Kidney (tissue), 14 donors: ENCODE measurements around the gene PDE6D. TPM values are rescaled to one million over a fixed set of nuclear protein-coding genes. Genes with fewer than 3 reads are reported as not detected.
A peak's percentile ranks its signal among the peaks of the same experiment; 100 is the strongest.
"Not testable (repeated sequence)": the region's sequence is repeated elsewhere in the genome, so short reads cannot be mapped to it uniquely, and the experiment has no call there.

Experiments used
- DNase-seq, 5 donors: peaks; one replicate each; pipeline ENCODE4 v3.0.0-alpha.2; 2013 to 2020
- FAIRE-seq: peaks from 2 replicates; lab custom pipeline; 2012; peaks lifted over from hg19 to GRCh38; lab: Jason Lieb, UNC
- H3K27ac ChIP-seq, 2 donors: one replicate each; pipeline ENCODE4 v1.7.0; 2013; ENCODE audit warnings: low read depth in 2 of 2, low read length in 2 of 2, inconsistent platforms in 1 of 2
- H3K27me3 ChIP-seq: one replicate; pipeline ENCODE4 v1.7.1; 2013; ENCODE audit warnings: low read length, inconsistent platforms; ENCODE audit not compliant: control insufficient read depth, insufficient read depth
- H3K36me3 ChIP-seq, 3 donors: one replicate each; pipeline versions ENCODE4 v1.7.0 to v1.7.1; 2013; ENCODE audit warnings: low read length in 3 of 3, control low read depth in 1 of 3, inconsistent platforms in 1 of 3; ENCODE audit not compliant: insufficient read depth in 3 of 3, control insufficient read depth in 2 of 3
- H3K4me1 ChIP-seq, 3 donors: one replicate each; pipeline versions ENCODE4 v1.7.0 to v1.7.1; 2013; ENCODE audit warnings: low read length in 3 of 3, inconsistent platforms in 1 of 3, low read depth in 1 of 3; ENCODE audit not compliant: control insufficient read depth in 2 of 3, insufficient read depth in 2 of 3
- H3K4me3 ChIP-seq, 3 donors: one replicate each; pipeline versions ENCODE4 v1.7.0 to v1.8.1; 2013; ENCODE audit warnings: low read length in 3 of 3, control low read depth in 1 of 3, inconsistent platforms in 1 of 3
- H3K9ac ChIP-seq, 3 donors: one replicate each; pipeline versions ENCODE4 v1.7.0 to v1.7.1; 2013; ENCODE audit warnings: low read length in 3 of 3, control low read depth in 1 of 3, inconsistent platforms in 1 of 3
- H3K9me3 ChIP-seq, 3 donors: one replicate each; pipeline versions ENCODE4 v1.7.0 to v1.7.1; 2013; ENCODE audit warnings: low read length in 3 of 3, control low read depth in 1 of 3, inconsistent platforms in 1 of 3; ENCODE audit not compliant: control insufficient read depth in 2 of 3, insufficient read depth in 1 of 3
- intact Hi-C: fragments of 100-400 bp; cut with DNase I; formaldehyde crosslinking; loops from one replicate; pipeline ENCODE4 v1.11.1; 2022
- polyA plus RNA-seq: library from polyadenylated mRNA; stranded (reverse); fragments of 350-450 nt; fragmentation: Illumina TruSeq; extraction: RNeasy Lipid Tissue Mini Kit (QIAGEN cat#74804); gene quantifications from one replicate; pipeline ENCODE4 v1.2.3, GENCODE V29; 2014; ENCODE audit warnings: low read depth, low replicate concordance; ENCODE audit not compliant: insufficient read depth
- total RNA-seq: library from RNA; stranded (reverse); fragmentation: NEBNext Ultra II Directional; extraction: Animal tissue kit (Norgen Biotek cat#: 25700); gene quantifications from one replicate; pipeline ENCODE4 v1.2.1, GENCODE V29; 2021
- TF ChIP-seq, protein P1 (sequence below): IDR thresholded peaks from 3 replicates; pipeline ENCODE4 v1.5.1; 2012; ENCODE audit warnings: mild to moderate bottlenecking, moderate library complexity, borderline replicate concordance; ENCODE audit not compliant: insufficient read depth; ENCODE audit errors: extremely low read depth
- donor health status: control.
- donor health status: control.
- donor health status: control.
- donor health status: control.
- donor health status: control.
- donor health status: DM: yes; HTN: yes; CAD: no.
- donor health status: Normal renal cell carcinoma (clear cell type).

PDE6D gene
- total and polyA plus RNA-seq, 2 donors from 2014 or later, result 21.7 to 28.2 TPM

DNA sequence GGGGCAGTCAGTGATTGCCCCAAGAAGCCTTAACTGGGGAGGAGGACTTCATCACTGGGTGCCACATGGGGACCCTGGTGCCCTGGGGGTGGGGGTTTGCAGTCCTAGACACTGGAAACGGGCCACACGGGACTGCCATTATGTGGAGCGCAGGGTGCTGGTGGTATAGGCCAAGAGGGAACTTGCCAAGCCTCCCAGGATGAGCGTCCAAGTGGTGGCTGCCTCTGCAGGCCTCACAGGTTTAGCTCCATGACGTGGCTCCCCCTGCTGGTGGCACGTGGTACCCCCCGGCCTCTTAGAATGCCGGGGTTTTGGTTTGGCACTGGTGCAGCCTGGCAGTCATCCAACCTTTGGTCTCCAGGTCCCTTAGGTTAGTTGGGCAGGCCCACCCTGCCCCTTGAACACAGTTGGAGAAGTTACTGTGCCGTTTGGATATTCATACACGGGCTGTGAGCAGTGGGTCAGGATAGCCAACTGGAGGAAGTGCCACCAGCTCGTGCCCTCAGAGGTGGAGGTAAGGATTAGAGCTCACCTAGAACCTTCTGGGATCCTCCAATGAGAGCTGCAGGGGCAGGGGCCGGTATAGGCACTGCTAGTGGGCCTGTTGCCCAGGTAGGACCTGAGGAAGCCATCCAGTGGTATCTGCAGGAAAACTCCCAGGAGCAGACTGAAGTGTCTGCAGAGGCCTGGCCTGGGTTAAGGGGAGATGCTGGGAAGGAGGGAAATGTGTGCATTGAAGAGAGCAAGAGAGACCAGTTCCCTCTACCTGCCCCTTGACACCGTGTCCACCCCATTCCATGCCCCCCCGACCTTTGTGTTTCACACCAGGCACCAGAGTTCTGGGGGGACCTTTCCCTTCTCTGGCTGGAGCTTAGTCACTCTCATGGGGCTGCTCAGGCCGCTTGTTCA is 67.1 kb downstream of the PDE6D start:
- DNase-seq (peak; percentile 81 to 93 (median 89)), FAIRE-seq (no peak)
- Histone ChIP-seq H3K4me1 (peaks cover 2 to 25% (median 20%) of the 10 kb centered on the region in 3 donors), H3K9me3 (no peaks in the 10 kb centered on the region), H3K9ac (peak overlapping the region in 2 of 3 donors; percentile 29 to 59), H3K4me3 (no peak overlapping the region), H3K36me3 (peaks cover 8 to 13% (median 8%) of the 10 kb centered on the region in 3 donors), H3K27ac (peak overlapping the region; percentile 51 to 53), H3K27me3 (no peaks in the 10 kb centered on the region)
- TF ChIP-seq, protein P1, sequence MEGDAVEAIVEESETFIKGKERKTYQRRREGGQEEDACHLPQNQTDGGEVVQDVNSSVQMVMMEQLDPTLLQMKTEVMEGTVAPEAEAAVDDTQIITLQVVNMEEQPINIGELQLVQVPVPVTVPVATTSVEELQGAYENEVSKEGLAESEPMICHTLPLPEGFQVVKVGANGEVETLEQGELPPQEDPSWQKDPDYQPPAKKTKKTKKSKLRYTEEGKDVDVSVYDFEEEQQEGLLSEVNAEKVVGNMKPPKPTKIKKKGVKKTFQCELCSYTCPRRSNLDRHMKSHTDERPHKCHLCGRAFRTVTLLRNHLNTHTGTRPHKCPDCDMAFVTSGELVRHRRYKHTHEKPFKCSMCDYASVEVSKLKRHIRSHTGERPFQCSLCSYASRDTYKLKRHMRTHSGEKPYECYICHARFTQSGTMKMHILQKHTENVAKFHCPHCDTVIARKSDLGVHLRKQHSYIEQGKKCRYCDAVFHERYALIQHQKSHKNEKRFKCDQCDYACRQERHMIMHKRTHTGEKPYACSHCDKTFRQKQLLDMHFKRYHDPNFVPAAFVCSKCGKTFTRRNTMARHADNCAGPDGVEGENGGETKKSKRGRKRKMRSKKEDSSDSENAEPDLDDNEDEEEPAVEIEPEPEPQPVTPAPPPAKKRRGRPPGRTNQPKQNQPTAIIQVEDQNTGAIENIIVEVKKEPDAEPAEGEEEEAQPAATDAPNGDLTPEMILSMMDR, result peak; percentile 80
- intact Hi-C loops, result loop anchor here (5.0 kb wide), 1 partner anchor 102 kb away; no protein-coding TSS in a partner anchor

DNA sequence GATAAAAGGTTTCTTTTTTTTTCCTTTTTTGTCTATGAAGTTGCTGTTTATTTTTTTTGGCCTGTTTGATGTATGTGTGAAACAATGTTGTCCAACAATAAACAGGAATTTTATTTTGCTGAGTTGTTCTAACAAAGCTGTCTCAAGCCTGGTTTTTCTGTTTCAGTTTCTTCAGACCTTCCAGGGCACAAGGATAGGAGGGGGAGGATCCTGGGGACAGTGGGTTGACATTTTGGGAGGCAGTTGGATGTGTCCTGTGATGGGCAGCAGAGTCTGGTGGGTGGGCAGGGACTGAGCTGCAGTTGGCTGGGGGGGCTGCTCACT is 67.7 kb downstream of the PDE6D start:
- H3K9ac ChIP-seq, result peak overlapping the region in 2 of 3 donors; percentile 29 to 59
- H3K27me3 ChIP-seq, H3K9me3 ChIP-seq, FAIRE-seq, DNase-seq, H3K4me3 ChIP-seq: not testable (repeated sequence)
- H3K27ac ChIP-seq, result peak overlapping the region; percentile 51 to 53
- peaks cover 2 to 25% (median 20%) of the 10 kb centered on the region in 3 donors for H3K4me1 ChIP-seq
- H3K36me3 ChIP-seq, result peaks cover 8 to 13% (median 8%) of the 10 kb centered on the region in 3 donors
- intact Hi-C loops, result loop anchor here (5.0 kb wide), 1 partner anchor 101 kb away; no protein-coding TSS in a partner anchor

DNA sequence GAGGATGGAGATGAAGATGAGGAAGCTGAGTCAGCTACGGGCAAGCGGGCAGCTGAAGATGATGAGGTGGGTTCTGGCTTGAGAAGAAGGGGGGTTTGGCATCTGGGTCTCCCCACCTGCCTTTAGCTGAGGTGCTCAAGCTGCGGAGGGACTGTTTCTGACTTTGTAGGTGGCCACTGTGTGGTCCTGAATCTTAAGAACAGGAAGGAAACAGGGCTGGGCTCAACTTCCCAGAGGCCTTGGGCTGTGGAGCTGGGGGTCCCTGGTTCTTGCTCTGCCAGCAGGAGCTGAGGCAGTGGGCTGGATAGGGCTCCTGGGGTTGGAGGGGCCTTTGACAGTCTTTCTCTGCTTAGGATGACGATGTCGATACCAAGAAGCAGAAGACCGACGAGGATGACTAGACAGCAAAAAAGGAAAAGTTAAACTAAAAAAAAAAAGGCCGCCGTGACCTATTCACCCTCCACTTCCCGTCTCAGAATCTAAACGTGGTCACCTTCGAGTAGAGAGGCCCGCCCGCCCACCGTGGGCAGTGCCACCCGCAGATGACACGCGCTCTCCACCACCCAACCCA is 68.5 kb downstream of the PDE6D start:
- intact Hi-C loops, result loop anchor here (5.0 kb wide), 1 partner anchor 100 kb away; no protein-coding TSS in a partner anchor
- peak overlapping the region in 1 of 3 donors; percentile 81 for H3K9ac ChIP-seq

DNA sequence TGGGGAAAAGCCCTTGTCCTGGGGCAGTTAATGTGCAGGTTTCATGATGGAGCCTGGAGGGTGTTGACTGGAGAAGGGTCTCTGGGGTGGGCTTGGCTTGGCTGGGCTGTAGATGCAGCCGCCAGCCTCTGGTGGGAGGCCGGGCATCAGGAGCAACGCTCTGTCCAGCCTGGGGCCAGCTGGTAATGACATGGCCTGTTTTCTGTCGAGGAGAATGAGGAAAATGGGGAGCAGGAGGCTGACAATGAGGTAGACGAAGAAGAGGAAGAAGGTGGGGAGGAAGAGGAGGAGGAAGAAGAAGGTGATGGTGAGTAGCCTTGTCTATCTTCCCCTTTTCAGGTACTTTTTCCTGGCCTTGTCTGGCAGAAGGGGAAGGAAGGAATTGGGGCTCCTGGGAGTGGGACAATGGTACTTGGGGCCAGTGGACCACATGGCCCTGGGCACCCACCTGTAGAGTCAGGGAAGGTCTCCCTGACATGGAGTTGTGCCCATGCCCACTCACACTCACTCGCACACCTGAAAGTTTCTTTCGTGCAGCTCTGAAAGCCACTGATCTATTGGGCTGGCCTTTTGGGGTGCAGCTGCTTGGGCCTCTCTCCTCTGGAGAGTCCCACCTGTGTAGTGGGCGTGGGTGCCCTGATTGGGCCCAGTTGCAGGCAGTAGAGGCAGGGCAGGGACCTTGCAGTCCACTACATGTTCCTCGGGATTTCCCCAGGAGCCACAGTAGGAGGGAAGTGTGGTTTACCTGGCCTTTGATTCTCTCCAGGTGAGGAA is 69.2 kb downstream of the PDE6D start:
- intact Hi-C loops, result loop anchor here (5.0 kb wide), 1 partner anchor 100 kb away; no protein-coding TSS in a partner anchor
- peaks cover 2 to 26% (median 20%) of the 10 kb centered on the region in 3 donors for H3K4me1 ChIP-seq

More for the DNA sequence above, 68.5 kb downstream of the PDE6D start:
- H3K27ac ChIP-seq, result peak overlapping the region; percentile 82 to 90
- not testable (repeated sequence) for H3K9me3 ChIP-seq, FAIRE-seq, H3K27me3 ChIP-seq
- peaks cover 2 to 26% (median 20%) of the 10 kb centered on the region in 3 donors for H3K4me1 ChIP-seq
- peaks cover 8 to 13% (median 8%) of the 10 kb centered on the region in 3 donors for H3K36me3 ChIP-seq
- DNase-seq, result peak in 1 of 5 donors; percentile 54
- H3K4me3 ChIP-seq, result peak overlapping the region in 1 of 3 donors; percentile 48

More for the DNA sequence above, 69.2 kb downstream of the PDE6D start:
- Histone ChIP-seq H3K36me3 (peaks cover 8 to 13% (median 8%) of the 10 kb centered on the region in 3 donors), H3K27me3 (no peaks in the 10 kb centered on the region), H3K4me3 (peak overlapping the region; percentile 48 to 78 (median 70)), H3K9me3 (no peaks in the 10 kb centered on the region), H3K27ac (peak overlapping the region; percentile 82 to 90), H3K9ac (peak overlapping the region in 2 of 3 donors; percentile 58 to 81)
- FAIRE-seq (no peak), DNase-seq (peak in 2 of 5 donors; percentile 60 to 62)
- TF ChIP-seq, protein P1, result no peak
